ENCODE results near the gene GDI1. TPM values are rescaled to one million over a fixed set of nuclear protein-coding genes. Genes with fewer than 3 reads are reported as not detected.

The GDI1 gene
- total and polyA plus RNA-seq, 9 of the 15 experiments (the other 6 are each of a cell fraction or from before 2014, with no cell fraction given): 0.97 to 82.6 (median 37.5) TPM

GRCh38 chrX:154408659-154409221 is 28.2 kb upstream of the GDI1 start (continued):
- TF ChIP-seq NFATC3 (IDR thresholded peaks at IDR 0.05) (no peak), CBX5 (IDR thresholded peaks at IDR 0.05; ENCODE audit: borderline replicate concordance, low read depth) (no peak), NCOA4 (IDR thresholded peaks at IDR 0.05; ENCODE audit: partially characterized antibody) (no peak), ZKSCAN1 (IDR thresholded peaks at IDR 0.05; ENCODE audit: low read depth, low read length) (no peak), HNRNPK (IDR thresholded peaks at IDR 0.05; ENCODE audit: low read depth, low read length, poor library complexity, severe bottlenecking) (no peak)

- H4K20me1 ChIP-seq (replicated peaks; ENCODE audit: control insufficient read depth, insufficient read depth, low read length): no peaks in the 10 kb centered on the region
- in situ Hi-C loops (cut with MboI): loop anchor here (10.0 kb wide), 1 partner anchor 125 kb away; no protein-coding TSS in a partner anchor
- H3K27me3 ChIP-seq (ENCODE audit: control insufficient read depth in 2 of 2, insufficient read depth in 2 of 2, low read length in 2 of 2): no peaks in the 10 kb centered on the region
- peak within 1 kb of the TSS; percentile 40 for H3K4me3 ChIP-seq
- H3K4me1 ChIP-seq (replicated peaks in 1 of 2; ENCODE audit: control insufficient read depth in 2 of 2, insufficient read depth in 2 of 2, low read length in 2 of 2): peaks cover 13 to 50% of the 10 kb centered on the region in 2 experiments; a peak in 4 of 5 replicates
- peak within 1 kb of the TSS; percentile 75 for H2AFZ ChIP-seq (ENCODE audit: low read depth, low read length)
- H3K9me1 ChIP-seq (ENCODE audit: control insufficient read depth, insufficient read depth, low read length): no peaks in the 10 kb centered on the region
- peak; percentile 80 to 93 (median 82) for DNase-seq (ENCODE audit: extremely low read depth in 1 of 4, low spot score in 3 of 4)
- peak; percentile 93 for FAIRE-seq
- H3K36me3 ChIP-seq (ENCODE audit: control insufficient read depth, insufficient read depth, low read length): peaks cover 7% of the 10 kb centered on the region; the same call in 1 of the 3 replicates
- no TSS peak for BruUV-seq (replicated peaks)
- peaks cover 25% of the 10 kb centered on the region for H3K79me2 ChIP-seq (ENCODE audit: control insufficient read depth, insufficient read depth, low read length)
- peak within 1 kb of the TSS; percentile 91 for H3K4me2 ChIP-seq (ENCODE audit: insufficient read depth, low read length)
- intact Hi-C loops (cut with micrococcal nuclease): no loop called here
- WGBS (ENCODE audit: insufficient coverage, low coverage, missing lambda C conversion rate): 7% methylated on average over 14 of the region's 26 CpGs
- H3K27ac ChIP-seq (ENCODE audit: extremely low read depth, low read depth, low read length): peak within 1 kb of the TSS; percentile 77
- peak within 1 kb of the TSS; percentile 67 to 90 for H3K9ac ChIP-seq (ENCODE audit: insufficient read depth in 1 of 2, low read depth in 2 of 2, low read length in 2 of 2)
- POLR2A ChIA-PET: interaction anchor here (0.6 to 5.0 kb wide), 7 partner anchors 9 to 118 kb away, joined by 3 to 85 read pairs (median 4); partner anchors contain the start of genes LAGE3 and RPL10
- no peaks in the 10 kb centered on the region for H3K9me3 ChIP-seq (replicated peaks; ENCODE audit: control insufficient read depth, insufficient read depth, low read depth, low read length)
- ATAC-seq: peak; percentile 84
- CTCF ChIA-PET (ENCODE audit: low intra/inter-chr PET ratio): no interaction called here
- TF ChIP-seq EP400 (IDR thresholded peaks at IDR 0.05) (peak; percentile 30), SRF (CRISPR knock-in tag; IDR thresholded peaks at IDR 0.05) (peak in 1 of 2 experiments; percentile 58; a peak in 1 of 4 replicates), PTTG1 (tag; IDR thresholded peaks at IDR 0.05; ENCODE audit: low read depth) (no peak), ZNF699 (CRISPR knock-in tag; IDR thresholded peaks at IDR 0.05; ENCODE audit: insufficient replicate concordance) (no peak), U2AF2 (optimal IDR thresholded peaks at IDR 0.05; ENCODE audit: low read depth, low read length) (no peak), ATF3 (IDR thresholded peaks at IDR 0.05) (peak; percentile 83), ATF3 (CRISPR knock-in tag; conservative IDR thresholded peaks at IDR 0.05) (no peak), MCM7 (IDR thresholded peaks at IDR 0.05) (no peak), RBFOX2 (IDR thresholded peaks at IDR 0.05; ENCODE audit: low read depth, low read length) (peak; percentile 69), ATF6 (CRISPR knock-in tag; IDR thresholded peaks at IDR 0.05) (0 out of 2 replicates have a peak, but pooled peaks have one; percentile 45), TFAM (CRISPR knock-in tag; conservative IDR thresholded peaks at IDR 0.05) (no peak), JUNB (CRISPR knock-in tag; conservative IDR thresholded peaks at IDR 0.05) (0 out of 2 replicates have a peak, but pooled peaks have one; percentile 23), ZNF212 (CRISPR knock-in tag; IDR thresholded peaks at IDR 0.05) (no peak), FOXJ3 (CRISPR knock-in tag; IDR thresholded peaks at IDR 0.05) (no peak)
Observed at GRCh38 chrX:154409222-154409871, 27.6 kb upstream of the GDI1 start, which contains the start of gene DNASE1L1. DNASE1L1 (minus strand) TSS chrX:154409254; CDS start chrX:154405568, 3,686 bp downstream.
